ENCODE measurements around the gene UBXN4. TPM values are rescaled to one million over a fixed set of nuclear protein-coding genes. Genes with fewer than 3 reads are reported as not detected.
A peak's percentile ranks its signal among the peaks of the same experiment; 100 is the strongest.

UBXN4 gene
- total RNA-seq, 1 experiment from 2014 or later, result 69.7 TPM

- ATAC-seq (peak; percentile 26), DNase-seq (ENCODE audit: low read depth, low spot score) (no peak)
- peaks cover 8 to 11% of the 10 kb centered on the region in 2 experiments for H3K36me3 ChIP-seq (ENCODE audit: control insufficient read depth in 1 of 2, insufficient read depth in 2 of 2, low read length in 2 of 2)
- no peaks in the 10 kb centered on the region for H3K9me2 ChIP-seq (ENCODE audit: insufficient read depth)
- no TSS peak for BruUV-seq (replicated peaks)
- no peaks in the 10 kb centered on the region for H4K20me1 ChIP-seq (ENCODE audit: insufficient read depth)
- CTCF ChIA-PET, result interaction anchor here (0.6 to 0.8 kb wide), 2 partner anchors 54 to 756 kb away, joined by 3 read pairs; no protein-coding TSS in a partner anchor
- H2AFZ ChIP-seq (ENCODE audit: low read depth, low read length, poor library complexity, severe bottlenecking), result no peak overlapping the region
- H3K4me1 ChIP-seq (ENCODE audit: control insufficient read depth in 1 of 2, insufficient read depth in 2 of 2, low read length in 2 of 2), result peaks cover 6 to 18% of the 10 kb centered on the region in 2 experiments; a peak in 3 of 4 replicates
- POLR2A ChIA-PET, result no interaction called here
- TF ChIP-seq RAD21 (IDR thresholded peaks at IDR 0.05; ENCODE audit: low read depth), result peak; percentile 46
- TF ChIP-seq ATF3 (IDR thresholded peaks at IDR 0.05), result no peak
- peak; percentile 11 to 47 (median 31); a peak in 4 of 6 replicates for TF ChIP-seq CTCF (IDR thresholded peaks at IDR 0.05 in 2 of 3, conservative IDR thresholded peaks at IDR 0.05 in 1 of 3; ENCODE audit: borderline replicate concordance in 1 of 3, insufficient read depth in 1 of 3, low read depth in 2 of 3, low read length in 2 of 3)
- TF ChIP-seq CEBPB (IDR thresholded peaks at IDR 0.05; ENCODE audit: low read depth), result peak; percentile 22; the same call in 1 of the 2 replicates
- TF ChIP-seq ELF1 (IDR thresholded peaks at IDR 0.05; ENCODE audit: borderline replicate concordance, low read depth), result no peak
- TF ChIP-seq SP1 (IDR thresholded peaks at IDR 0.05; ENCODE audit: low read depth), result no peak
- TF ChIP-seq, protein P1, sequence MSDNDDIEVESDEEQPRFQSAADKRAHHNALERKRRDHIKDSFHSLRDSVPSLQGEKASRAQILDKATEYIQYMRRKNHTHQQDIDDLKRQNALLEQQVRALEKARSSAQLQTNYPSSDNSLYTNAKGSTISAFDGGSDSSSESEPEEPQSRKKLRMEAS (IDR thresholded peaks at IDR 0.05), result 0 out of 2 replicates have a peak, but pooled peaks have one; percentile 17
- 0 out of 2 replicates have a peak, but pooled peaks have one; percentile 12 for TF ChIP-seq FOSL1 (IDR thresholded peaks at IDR 0.05; ENCODE audit: low read depth)
- intact Hi-C loops (cut with micrococcal nuclease), result no loop called here
- no peak overlapping the region for H3K9ac ChIP-seq (ENCODE audit: low read length)
- H3K4me3 ChIP-seq (replicated peaks in 1 of 2; ENCODE audit: low read depth in 1 of 2, low read length in 2 of 2), result no peak overlapping the region
- no peaks in the 10 kb centered on the region for H3K27me3 ChIP-seq (ENCODE audit: insufficient read depth, low read length)
- peaks cover 61% of the 10 kb centered on the region for H3K79me2 ChIP-seq (ENCODE audit: insufficient read depth, low read length)
- no peak overlapping the region for H3K4me2 ChIP-seq (ENCODE audit: low read length)
- no peaks in the 10 kb centered on the region for H3K9me3 ChIP-seq (ENCODE audit: control insufficient read depth in 1 of 2, insufficient read depth in 1 of 2, low read depth in 1 of 2, low read length in 2 of 2)
- no peak overlapping the region for H3K27ac ChIP-seq (ENCODE audit: low read depth, low read length)
- RAD21 ChIA-PET (ENCODE audit: low non-redundant PET in 1 of 2, low total read pairs in 2 of 2, uncharacterized antibody in 2 of 2, unreplicated experiment in 2 of 2), result interaction anchor here in 1 of 2 experiments (0.7 kb wide), 1 partner anchor 584 kb away, joined by 3 read pairs; no protein-coding TSS in a partner anchor
Observed at GRCh38 chr2:135744760-135745314, 3.2 kb downstream of the UBXN4 start.
